Hematopoietic multipotent progenitor cell (in vitro differentiated cells): ENCODE results near the gene FMNL2. TPM values are rescaled to one million over a fixed set of nuclear protein-coding genes. Genes with fewer than 3 reads are reported as not detected.

Experiments
- DNase-seq, 3 donors: peaks; one replicate each; pipeline ENCODE4 v3.0.0-alpha.2; 2011 to 2015; ENCODE audit warnings: low read depth in 2 of 3, low spot score in 2 of 3
- total RNA-seq: library from RNA; depleted of rRNA; stranded (reverse); fragments of >200 nt; gene quantifications from one replicate; pipeline ENCODE4 v1.2.3, GENCODE V29; 2012

FMNL2 gene
- total RNA-seq, 1 donor, result 0.54 TPM

DNA sequence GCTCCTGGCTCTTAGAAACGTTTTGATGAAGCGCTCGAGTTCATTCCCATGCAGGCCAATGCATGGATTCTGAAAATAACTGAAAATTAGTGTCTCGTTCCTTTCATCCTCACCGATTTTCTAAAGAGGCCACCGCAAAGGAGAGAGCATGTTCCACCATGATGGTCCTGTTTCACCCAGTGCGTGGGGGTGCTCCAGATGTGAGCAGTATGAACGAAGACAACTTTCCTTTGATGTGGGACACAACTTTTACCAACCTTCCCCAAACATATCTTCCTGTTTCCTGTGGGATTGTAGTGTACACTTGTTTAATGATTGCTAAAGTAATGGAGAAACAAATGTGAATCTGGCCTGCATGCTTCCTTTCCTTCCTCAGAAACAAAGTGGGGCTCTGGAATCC lies 267.8 kb downstream of the FMNL2 start:
- DNase-seq, result no peak

DNA sequence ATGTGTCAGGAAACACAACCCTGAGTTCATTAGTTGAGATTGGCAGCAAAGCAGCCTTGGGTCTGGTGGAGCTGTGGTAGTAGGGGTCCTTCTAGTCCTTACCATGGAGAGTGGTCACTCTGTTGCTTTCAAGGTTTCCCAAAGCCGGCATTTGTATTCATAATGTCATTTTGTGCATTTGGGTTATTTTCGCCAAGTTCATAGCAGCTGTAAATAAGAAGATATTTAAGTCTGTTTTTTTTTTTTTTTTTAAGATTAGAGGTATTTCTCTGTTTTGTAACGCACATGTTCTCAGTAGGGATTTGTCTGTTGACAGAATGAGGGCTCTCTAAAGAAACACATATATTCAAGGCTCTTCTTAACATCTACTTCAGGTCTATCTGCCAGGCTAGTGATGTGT lies 268.2 kb downstream of the FMNL2 start:
- DNase-seq, result no peak

DNA sequence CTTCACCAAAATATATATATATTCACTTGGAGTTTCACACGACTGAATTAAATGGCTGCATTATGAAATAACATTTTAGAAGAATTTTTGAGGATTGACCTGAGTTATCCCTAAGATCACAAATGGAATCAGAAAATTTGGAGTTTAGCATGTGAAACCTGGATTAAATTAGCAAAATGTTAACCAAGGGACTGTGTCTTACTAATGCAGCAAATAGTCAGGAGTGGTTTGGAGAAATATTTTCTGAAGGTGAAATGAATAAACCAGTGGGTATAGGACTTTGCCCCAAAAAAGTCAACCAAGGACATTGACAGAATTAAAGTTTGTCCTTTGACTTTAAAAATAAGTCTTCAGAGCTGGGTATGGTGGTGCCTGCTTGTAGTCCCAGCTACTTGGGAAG lies 271.1 kb downstream of the FMNL2 start:
- DNase-seq, result no peak

DNA sequence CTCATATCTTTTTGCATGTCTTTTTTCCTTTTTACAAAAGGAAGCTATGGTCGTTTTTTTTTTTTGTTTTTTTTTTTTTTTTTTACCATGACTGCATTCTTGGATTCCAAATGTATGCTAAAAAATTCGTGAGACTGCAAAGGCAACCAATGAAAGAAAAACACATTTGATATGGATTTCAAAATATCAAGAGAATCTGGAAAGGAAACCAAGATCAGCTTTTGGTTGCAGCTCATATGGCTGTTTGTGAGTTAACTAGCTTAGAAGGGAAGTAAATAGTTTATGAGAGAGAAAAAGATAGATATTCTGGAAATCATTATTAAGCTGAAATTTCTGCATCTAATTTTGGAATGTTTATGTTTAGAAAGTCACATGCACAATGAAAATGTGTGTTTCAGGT lies 272.0 kb downstream of the FMNL2 start:
- no peak for DNase-seq

DNA sequence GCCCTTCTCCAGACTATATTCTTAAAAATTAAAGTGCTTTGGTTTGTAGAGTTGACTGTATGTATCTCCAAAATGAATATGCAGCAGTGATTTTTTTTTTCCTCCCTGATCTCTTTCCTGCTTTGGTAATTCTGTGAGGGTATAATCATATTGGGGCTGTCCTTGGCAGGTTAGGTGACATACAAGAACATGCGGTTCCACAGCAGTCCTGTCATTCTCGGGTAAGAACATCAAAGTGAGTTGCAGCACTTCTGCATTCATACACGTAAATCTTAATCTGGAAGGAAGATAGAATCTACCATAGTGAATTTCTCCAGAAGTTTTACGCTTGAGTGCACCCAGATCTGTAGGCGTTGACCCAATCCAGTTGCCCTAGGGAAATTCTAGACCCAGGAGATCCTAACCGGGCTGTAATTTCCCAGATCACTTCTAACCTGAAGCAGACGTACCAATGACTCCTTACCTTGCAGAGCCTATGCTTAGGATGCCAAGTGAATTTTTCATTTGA lies 272.9 kb downstream of the FMNL2 start:
- DNase-seq, result no peak

DNA sequence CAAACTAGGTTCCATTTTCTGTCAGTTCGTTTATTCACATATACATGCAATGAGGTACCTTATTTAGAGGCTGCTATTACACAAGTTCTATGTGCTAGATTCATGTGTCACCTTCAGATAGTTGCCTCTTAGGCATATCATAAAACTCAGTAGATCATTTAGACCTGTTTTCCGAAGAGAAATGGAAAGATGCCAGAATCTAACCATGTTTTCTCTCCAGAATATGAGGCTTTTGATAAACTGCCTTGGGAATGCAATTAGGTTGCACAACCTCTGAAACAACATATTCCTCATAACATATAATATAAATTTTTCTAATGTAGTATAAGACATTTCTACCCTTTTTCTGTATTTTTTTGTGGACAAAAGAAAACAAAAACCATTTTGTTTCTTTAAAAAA lies 274.2 kb downstream of the FMNL2 start:
- DNase-seq, result no peak

DNA sequence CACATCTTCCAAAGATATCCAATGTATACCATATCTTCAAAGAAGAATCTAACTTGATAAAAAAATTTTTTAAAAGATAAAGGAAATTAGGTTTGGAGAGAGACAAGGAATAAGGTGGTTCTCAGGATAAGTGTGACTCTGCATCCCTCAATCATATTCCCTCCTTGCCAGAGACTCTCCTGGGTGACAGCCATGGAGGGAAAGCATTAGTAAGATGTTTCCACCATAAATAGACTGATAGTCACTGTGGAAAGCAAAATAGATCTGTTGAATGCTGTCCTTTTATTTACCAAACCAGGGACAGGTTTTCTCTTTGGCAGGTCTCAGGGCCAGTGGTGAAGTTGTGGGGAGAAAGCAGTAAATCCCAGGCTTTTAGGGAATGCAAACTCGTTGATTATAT lies 274.7 kb downstream of the FMNL2 start:
- DNase-seq, result no peak

DNA sequence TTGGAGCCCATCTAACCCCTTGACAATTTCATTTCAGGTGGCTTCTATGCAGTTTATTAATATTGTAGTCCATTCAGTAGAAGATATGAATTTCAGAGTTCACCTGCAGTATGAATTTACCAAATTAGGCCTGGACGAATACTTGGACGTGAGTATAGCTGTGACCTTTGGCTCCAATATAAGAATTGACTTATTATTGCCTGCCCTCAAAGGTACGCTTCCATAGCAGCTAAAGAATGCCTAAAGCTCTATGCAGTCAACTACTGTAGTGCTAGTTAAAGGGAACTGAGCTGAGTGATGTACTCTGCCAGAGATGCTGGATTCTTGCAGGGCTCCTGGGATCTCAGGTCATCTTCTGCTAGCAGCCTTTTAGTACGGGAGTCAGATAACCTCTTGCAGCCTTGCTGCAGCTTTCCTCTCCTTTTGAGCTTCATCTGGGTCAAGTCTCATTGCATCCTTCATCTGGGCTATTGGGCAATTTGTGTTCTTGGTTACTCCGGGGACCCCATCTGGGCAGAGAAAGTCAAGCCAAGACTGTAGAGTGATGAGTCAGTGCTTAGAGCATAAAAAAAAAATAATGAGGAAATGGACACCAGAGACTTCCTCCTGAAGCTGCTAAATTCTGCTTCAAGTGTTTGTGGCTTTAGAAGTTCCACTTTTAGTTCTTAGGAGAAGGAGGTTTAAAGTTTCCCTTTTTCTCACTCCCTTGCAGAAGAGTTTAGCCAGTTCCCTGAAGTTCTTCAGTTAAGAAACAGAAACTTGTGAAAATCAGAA lies 276.7 kb downstream of the FMNL2 start:
- DNase-seq, result peak in 2 of 3 donors; percentile 80 to 91

DNA sequence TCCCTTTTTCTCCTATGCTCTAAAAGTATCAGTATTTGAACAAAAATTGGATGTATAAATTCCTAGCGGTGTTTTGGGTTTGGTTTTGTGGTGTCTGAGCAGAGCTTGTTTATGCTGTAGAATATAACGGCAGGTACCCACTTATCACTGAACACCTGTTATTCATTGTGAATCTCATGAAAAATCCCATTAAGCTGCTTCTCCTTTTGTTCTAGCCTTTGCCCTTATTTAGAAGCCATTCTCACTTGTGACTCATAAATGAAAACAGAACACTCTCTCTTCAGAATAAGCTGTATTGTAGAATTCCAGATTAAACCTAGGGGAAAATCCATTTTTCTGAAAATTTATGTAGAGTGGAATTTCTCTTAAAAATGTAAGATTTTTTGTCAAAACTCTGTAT lies 278.3 kb downstream of the FMNL2 start:
- DNase-seq, result no peak

DNA sequence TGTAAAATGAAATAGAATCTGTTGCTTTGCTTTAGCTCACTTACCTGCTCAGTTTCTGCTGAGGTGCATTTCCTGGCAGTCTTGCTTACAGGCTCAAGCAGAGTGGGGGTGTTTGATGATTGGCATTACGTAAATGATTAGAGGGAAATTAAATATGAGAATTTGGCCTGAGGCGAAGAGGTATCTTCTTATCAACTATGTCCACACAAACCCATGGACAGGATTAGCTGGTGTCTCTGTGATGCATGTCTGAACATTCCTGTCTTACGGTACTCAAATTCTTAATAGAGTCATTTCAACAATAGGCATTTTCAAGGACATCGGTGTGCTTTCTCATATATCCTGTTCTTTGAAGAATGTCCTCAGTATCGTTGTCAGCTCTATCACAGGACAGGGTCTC lies 280.2 kb downstream of the FMNL2 start:
- no peak for DNase-seq

DNA sequence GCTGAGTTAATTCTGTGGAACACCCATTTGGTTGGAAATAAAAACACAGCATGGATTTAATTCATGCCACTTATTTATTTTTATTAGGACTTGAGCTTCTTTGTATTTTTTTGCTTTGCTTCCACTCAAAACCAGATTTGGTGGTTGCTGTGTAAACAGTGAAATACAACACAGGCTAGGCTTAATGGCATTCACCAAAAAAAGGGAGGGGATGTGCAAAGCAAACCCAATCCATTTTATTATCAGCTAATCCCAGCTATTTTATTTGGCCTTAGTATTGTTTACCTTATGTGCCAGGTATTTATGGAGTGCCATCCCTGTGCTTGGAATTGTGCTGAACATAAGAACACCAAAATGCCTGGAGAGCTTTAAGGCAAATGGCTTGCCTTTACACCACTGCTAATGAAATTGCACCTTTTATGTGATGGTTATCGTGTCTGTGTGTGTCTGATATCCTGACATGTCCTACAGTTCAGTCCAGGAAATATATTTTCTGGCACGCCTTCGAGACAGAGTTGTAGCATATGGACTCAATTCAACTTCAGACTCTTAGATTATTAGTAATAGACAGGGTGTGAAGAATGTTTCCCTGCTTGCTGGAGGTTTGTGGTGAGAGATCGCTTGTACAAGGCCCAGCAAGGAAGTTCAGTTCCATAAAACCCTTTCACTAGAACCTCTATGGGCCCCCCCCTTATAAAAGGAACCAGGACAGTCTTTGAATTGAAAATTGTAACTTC lies 282.6 kb downstream of the FMNL2 start:
- DNase-seq, result no peak

DNA sequence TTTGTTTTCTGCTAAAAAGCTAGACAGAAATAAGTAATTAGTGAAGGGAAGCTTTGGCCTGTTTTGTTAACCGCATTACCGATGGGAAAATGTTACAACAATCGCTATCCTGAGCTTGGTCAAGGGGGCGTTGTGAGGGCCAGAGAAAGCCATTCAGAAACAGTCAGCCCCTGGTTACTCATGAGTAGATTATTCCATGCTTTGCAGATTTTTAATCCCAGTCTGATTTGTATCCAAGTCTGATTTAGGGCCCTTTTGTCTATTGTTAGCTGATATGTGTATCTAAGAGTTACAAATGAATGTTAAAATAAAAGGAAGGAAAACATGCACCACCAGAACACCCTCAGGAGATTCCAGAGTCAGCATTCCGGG lies 283.2 kb downstream of the FMNL2 start:
- DNase-seq, result no peak

DNA sequence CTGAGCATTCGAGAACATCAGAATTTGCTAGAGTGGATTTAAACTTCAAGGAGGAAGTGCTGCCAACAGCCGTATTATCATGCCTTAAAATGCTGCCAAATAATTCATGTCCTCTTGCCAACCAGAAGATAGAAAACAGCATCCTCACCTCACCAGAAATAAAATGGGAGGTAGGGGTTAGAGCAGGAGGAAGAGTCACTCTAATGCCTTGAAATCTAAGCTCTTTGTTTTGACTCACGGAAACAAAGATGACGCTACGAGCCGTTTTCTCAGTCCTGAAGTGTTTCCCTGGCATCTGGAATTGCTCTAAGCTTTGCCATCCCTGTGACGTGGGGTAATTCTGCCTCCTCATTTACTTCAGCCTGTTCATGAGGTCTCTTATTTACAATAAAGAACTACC lies 285.2 kb downstream of the FMNL2 start:
- no peak for DNase-seq

DNA sequence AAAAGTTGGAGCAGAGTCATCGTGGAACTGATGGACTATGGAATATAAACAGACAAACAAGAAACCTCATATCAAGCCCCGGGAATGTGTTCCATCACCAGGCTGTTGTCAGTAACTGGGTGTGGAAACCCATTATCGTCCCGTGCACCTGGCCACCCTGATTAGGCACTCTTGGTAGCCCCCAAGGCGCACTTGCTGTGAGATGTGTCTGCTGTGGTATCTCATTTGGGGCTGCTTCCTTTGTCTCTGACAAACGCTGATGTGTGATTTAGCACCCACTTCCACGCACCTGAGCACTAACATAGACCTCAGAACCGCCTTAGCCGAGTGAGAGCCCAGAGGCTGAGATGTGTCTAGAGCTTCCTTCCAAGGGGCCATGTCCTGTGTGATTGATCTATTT lies 286.0 kb downstream of the FMNL2 start:
- DNase-seq, result no peak

DNA sequence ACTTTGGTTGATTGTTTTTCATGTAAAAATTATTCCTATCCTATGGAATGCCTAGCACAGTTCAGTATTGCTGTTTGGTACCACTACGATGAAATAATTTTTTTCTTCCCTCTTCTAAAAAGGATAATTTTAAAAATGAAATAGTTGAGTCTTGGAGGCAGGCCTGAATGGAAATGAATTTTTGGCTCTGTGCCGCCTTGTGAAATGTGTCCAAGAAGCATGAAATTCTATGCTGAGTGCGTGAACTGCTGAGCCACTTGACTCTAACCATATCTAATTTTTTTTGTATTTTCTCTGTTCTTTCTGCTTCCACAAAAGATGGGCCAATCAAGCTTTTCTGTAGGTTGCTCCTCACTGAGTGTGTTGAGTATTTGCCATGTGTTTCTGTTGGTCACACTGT lies 287.2 kb downstream of the FMNL2 start:
- DNase-seq, result no peak

DNA sequence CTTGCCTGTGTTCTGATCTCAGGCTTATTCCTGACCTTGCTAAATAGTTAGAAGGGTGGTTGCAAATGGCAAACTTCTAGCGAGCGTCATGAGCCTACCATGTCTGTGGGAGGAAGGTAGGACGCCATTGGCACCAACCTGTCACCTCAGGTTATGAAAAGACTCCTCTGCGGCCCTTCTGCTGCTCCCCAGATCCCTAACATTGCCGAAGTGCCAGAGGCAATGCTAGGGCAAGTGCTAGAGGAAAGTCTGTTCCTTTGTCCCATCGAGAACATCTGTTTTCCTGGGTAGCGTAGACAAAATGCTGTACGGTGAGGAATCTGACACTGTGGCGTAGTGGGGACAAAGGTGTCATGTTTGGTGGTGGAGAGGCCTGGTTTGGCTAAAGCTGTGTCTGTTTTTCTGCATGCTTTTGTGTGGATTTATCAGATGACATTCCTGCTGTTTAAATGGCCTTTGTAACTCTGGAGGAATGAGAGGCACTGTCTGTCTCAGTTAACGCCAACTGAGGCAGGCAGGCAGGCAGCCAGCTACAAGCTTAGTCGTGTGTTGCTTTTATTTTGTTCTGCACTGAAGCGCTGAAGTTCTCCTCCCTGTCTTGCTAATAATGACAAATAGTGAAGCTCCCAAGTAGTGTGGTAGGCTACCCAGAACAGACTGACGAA lies 288.2 kb downstream of the FMNL2 start:
- no peak for DNase-seq

DNA sequence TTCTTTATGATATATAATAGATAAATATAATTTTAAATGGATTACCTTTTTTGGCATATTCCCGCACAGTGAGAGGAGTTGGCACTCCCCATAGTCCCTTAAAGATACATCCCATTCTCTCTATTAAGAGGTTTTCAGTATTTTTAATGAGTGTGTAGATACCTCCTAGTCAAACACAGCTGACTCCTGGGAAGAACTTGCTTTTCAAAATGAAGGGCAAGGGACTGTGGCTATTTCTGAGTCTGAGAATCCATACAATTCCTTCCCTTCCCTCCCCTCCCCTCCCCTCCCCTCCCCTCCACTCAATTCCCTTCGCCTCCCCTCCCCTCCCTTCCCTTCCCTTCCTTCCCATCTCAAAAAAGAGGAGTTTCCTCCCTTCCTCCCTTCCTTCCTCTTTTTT lies 288.8 kb downstream of the FMNL2 start:
- no peak for DNase-seq

DNA sequence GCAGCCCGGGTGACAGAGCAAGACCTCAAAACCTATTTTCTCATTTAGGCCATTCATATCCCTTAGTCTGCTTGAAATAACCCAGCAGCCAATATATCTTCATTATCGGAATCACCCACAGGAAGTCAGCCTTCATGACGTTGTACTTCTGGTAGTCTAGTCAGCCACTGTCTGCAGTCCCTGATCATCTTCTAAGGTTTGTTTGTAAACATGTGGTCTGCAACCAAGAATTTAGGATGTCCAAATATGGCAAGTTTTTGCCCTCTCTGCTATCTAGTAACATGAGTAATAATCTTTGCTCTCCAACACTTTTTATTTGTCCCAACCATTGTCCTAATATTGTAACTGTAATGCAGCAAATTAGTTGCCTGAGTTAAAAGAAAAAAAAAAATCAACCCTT lies 289.8 kb downstream of the FMNL2 start:
- DNase-seq, result no peak

DNA sequence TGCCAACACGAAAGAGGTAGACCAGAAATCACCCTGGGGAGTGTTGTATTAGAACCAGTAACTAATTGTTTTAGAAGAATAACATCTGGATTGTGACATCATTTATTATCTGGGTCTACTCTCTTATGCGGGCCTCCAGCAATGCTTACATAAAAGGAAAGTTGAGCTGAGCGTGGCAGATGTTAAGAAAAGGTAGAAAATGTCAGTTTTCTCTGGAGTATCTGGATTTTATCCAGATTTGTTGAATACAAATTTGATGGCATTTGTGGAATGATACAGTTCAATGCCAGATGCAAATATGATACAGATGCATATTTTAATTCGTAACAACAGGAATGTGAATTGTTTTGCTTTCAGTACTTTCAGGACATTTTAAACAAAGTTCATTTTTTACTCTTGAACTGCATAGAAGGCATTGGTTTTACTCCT lies 292.0 kb downstream of the FMNL2 start:
- DNase-seq, result no peak

DNA sequence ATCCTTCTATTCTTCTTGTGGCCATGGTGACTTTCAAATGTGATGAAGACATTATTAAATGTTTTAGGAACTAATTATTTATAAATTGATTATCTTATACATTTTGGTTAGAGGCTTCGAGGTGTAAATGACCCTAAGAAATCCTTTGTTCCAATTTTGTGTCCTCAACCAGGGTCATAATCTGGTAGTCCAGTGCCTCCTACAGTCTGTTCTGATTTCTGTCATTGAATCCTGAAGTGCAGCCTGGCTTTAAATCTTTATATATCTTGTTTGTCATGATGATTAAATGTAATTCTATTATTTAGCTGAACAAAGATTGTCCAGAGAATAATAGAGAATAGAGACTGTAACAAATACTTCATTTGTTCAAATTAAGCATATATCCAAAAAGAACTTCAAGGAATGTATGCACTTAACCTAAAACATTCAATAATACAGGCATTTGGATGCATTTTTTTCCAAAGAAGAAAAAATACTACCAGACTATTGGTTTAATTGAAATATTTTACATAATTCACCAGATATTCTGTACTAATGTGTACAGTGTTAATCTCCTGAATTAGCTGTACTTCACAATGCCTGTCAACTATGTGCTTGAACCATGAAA lies 292.5 kb downstream of the FMNL2 start:
- DNase-seq, result peak in 2 of 3 donors; percentile 36 to 62

DNA sequence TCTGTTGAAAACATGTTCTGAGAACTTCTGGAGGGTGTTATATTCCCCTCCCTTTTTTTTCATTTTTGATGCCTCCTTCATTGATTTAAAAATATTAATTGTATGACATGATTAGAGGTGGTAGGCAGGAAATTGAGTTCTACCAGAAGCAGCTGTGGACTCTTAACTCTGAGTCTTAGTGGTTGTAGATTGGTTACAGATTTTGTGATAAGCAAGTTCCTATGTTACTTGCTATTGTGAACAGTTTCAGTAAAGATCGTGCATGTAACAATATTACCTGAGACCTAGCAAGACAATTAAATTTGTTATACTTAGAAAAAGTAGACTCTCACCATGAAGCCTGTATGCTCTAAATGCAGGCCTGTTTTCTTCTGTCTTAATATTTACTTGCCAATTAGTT lies 294.2 kb downstream of the FMNL2 start:
- DNase-seq, result no peak
